Gastrocnemius medialis (tissue), 4 donors: ENCODE results near the gene DOK3.

ENCODE experiments used
- CTCF ChIP-seq, 5 experiments: fragments of 450-650 bp in 3 of 5; fragments of 200-600 bp in 2 of 5; sonication (generic) in 2 of 5; IDR thresholded peaks in 4 of 5; conservative IDR thresholded peaks in 1 of 5; 1 replicate in 4 of 5; 2 replicates in 1 of 5; pipeline ENCODE4 v1.5.1; 2016 to 2019; ENCODE audit warnings: antibody characterized with exemption in 5 of 5, mild to moderate bottlenecking in 3 of 5, moderate library complexity in 3 of 5
- POLR2A ChIP-seq, 2 donors: fragments of 450-650 bp; IDR thresholded peaks; one replicate each; pipeline ENCODE4 v1.6.1; 2017; ENCODE audit warnings: antibody characterized with exemption in 2 of 2, mild to moderate bottlenecking in 2 of 2, moderate library complexity in 2 of 2

GRCh38 chr5:177484902-177485549, 24.6 kb downstream of the DOK3 start:
- peak in 1 of 5 experiments; percentile 5 for TF ChIP-seq CTCF (IDR thresholded peaks at IDR 0.05 in 4 of 5, conservative IDR thresholded peaks at IDR 0.05 in 1 of 5)
- no peak for TF ChIP-seq POLR2A (IDR thresholded peaks at IDR 0.05)
